Kidney (tissue), 14 donors: ENCODE results near the gene ADGRL3. TPM values are rescaled to one million over a fixed set of nuclear protein-coding genes. Genes with fewer than 3 reads are reported as not detected.
"Not testable (repeated sequence)": the region's sequence is repeated elsewhere in the genome, so short reads cannot be mapped to it uniquely, and the experiment has no call there.

Experiments
- DNase-seq, 5 donors: peaks; one replicate each; pipeline ENCODE4 v3.0.0-alpha.2; 2013 to 2020
- FAIRE-seq: peaks from 2 replicates; lab custom pipeline; 2012; peaks lifted over from hg19 to GRCh38; lab: Jason Lieb, UNC
- H3K27ac ChIP-seq, 2 donors: one replicate each; pipeline ENCODE4 v1.7.0; 2013; ENCODE audit warnings: low read depth in 2 of 2, low read length in 2 of 2, inconsistent platforms in 1 of 2
- H3K27me3 ChIP-seq: one replicate; pipeline ENCODE4 v1.7.1; 2013; ENCODE audit warnings: low read length, inconsistent platforms; ENCODE audit not compliant: control insufficient read depth, insufficient read depth
- H3K36me3 ChIP-seq, 3 donors: one replicate each; pipeline versions ENCODE4 v1.7.0 to v1.7.1; 2013; ENCODE audit warnings: low read length in 3 of 3, control low read depth in 1 of 3, inconsistent platforms in 1 of 3; ENCODE audit not compliant: insufficient read depth in 3 of 3, control insufficient read depth in 2 of 3
- H3K4me1 ChIP-seq, 3 donors: one replicate each; pipeline versions ENCODE4 v1.7.0 to v1.7.1; 2013; ENCODE audit warnings: low read length in 3 of 3, inconsistent platforms in 1 of 3, low read depth in 1 of 3; ENCODE audit not compliant: control insufficient read depth in 2 of 3, insufficient read depth in 2 of 3
- H3K4me3 ChIP-seq, 3 donors: one replicate each; pipeline versions ENCODE4 v1.7.0 to v1.8.1; 2013; ENCODE audit warnings: low read length in 3 of 3, control low read depth in 1 of 3, inconsistent platforms in 1 of 3
- H3K9ac ChIP-seq, 3 donors: one replicate each; pipeline versions ENCODE4 v1.7.0 to v1.7.1; 2013; ENCODE audit warnings: low read length in 3 of 3, control low read depth in 1 of 3, inconsistent platforms in 1 of 3
- H3K9me3 ChIP-seq, 3 donors: one replicate each; pipeline versions ENCODE4 v1.7.0 to v1.7.1; 2013; ENCODE audit warnings: low read length in 3 of 3, control low read depth in 1 of 3, inconsistent platforms in 1 of 3; ENCODE audit not compliant: control insufficient read depth in 2 of 3, insufficient read depth in 1 of 3
- intact Hi-C: fragments of 100-400 bp; cut with DNase I; formaldehyde crosslinking; loops from one replicate; pipeline ENCODE4 v1.11.1; 2022
- polyA plus RNA-seq: library from polyadenylated mRNA; stranded (reverse); fragments of 350-450 nt; fragmentation: Illumina TruSeq; extraction: RNeasy Lipid Tissue Mini Kit (QIAGEN cat#74804); gene quantifications from one replicate; pipeline ENCODE4 v1.2.3, GENCODE V29; 2014; ENCODE audit warnings: low read depth, low replicate concordance; ENCODE audit not compliant: insufficient read depth
- total RNA-seq: library from RNA; stranded (reverse); fragmentation: NEBNext Ultra II Directional; extraction: Animal tissue kit (Norgen Biotek cat#: 25700); gene quantifications from one replicate; pipeline ENCODE4 v1.2.1, GENCODE V29; 2021
- TF ChIP-seq, protein P1 (sequence below): IDR thresholded peaks from 3 replicates; pipeline ENCODE4 v1.5.1; 2012; ENCODE audit warnings: mild to moderate bottlenecking, moderate library complexity, borderline replicate concordance; ENCODE audit not compliant: insufficient read depth; ENCODE audit errors: extremely low read depth
- donor health status: control.
- donor health status: control.
- donor health status: control.
- donor health status: control.
- donor health status: control.
- donor health status: DM: yes; HTN: yes; CAD: no.
- donor health status: Normal renal cell carcinoma (clear cell type).

Gene ADGRL3
- total and polyA plus RNA-seq, 2 donors from 2014 or later, result 1.3 to 8.9 TPM

GRCh38 chr4:61638591-61638990 lies 438.5 kb downstream of the ADGRL3 start:
- no peaks in the 10 kb centered on the region for H3K4me1 ChIP-seq
- H3K4me3 ChIP-seq, result no peak overlapping the region
- H3K27me3 ChIP-seq, result no peaks in the 10 kb centered on the region
- H3K9ac ChIP-seq, result no peak overlapping the region
- TF ChIP-seq, protein P1, sequence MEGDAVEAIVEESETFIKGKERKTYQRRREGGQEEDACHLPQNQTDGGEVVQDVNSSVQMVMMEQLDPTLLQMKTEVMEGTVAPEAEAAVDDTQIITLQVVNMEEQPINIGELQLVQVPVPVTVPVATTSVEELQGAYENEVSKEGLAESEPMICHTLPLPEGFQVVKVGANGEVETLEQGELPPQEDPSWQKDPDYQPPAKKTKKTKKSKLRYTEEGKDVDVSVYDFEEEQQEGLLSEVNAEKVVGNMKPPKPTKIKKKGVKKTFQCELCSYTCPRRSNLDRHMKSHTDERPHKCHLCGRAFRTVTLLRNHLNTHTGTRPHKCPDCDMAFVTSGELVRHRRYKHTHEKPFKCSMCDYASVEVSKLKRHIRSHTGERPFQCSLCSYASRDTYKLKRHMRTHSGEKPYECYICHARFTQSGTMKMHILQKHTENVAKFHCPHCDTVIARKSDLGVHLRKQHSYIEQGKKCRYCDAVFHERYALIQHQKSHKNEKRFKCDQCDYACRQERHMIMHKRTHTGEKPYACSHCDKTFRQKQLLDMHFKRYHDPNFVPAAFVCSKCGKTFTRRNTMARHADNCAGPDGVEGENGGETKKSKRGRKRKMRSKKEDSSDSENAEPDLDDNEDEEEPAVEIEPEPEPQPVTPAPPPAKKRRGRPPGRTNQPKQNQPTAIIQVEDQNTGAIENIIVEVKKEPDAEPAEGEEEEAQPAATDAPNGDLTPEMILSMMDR, result no peak
- H3K36me3 ChIP-seq, result no peaks in the 10 kb centered on the region
- H3K9me3 ChIP-seq, result no peaks in the 10 kb centered on the region
- DNase-seq (no peak), FAIRE-seq (no peak)
- H3K27ac ChIP-seq, result no peak overlapping the region
- intact Hi-C loops, result no loop called here

GRCh38 chr4:61646746-61647350 lies 446.7 kb downstream of the ADGRL3 start:
- H3K9me3 ChIP-seq, intact Hi-C loops, H3K27me3 ChIP-seq, FAIRE-seq, H3K9ac ChIP-seq, H3K27ac ChIP-seq, H3K4me3 ChIP-seq, H3K4me1 ChIP-seq, H3K36me3 ChIP-seq, DNase-seq: not testable (repeated sequence)

DNA sequence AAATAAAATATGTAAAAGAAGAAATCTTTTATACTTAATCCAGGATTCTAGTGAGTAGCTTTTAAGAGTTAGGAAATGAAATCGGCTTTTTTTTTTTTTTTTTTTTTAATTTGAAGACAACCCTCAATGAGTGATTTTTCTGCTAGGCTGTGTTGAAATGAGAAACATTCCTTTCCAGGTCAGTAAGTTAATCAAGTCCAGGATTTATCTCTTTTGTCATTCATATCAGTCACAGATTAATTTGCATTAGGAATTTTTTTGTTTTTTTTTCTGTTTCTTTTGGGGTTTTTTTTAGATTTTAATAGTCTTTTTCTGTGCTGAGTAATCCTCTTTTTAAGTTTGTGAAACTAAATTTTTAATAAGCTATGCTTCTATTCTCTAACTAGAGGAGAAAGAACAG lies 448.1 kb downstream of the ADGRL3 start:
- Histone ChIP-seq H3K27ac (no peak overlapping the region), H3K36me3 (no peaks in the 10 kb centered on the region), H3K9me3 (no peaks in the 10 kb centered on the region), H3K9ac (no peak overlapping the region), H3K4me3 (no peak overlapping the region), H3K27me3 (no peaks in the 10 kb centered on the region), H3K4me1 (no peaks in the 10 kb centered on the region)
- intact Hi-C loops, result no loop called here
- DNase-seq, result no peak
- TF ChIP-seq, protein P1, result no peak
- no peak for FAIRE-seq

DNA sequence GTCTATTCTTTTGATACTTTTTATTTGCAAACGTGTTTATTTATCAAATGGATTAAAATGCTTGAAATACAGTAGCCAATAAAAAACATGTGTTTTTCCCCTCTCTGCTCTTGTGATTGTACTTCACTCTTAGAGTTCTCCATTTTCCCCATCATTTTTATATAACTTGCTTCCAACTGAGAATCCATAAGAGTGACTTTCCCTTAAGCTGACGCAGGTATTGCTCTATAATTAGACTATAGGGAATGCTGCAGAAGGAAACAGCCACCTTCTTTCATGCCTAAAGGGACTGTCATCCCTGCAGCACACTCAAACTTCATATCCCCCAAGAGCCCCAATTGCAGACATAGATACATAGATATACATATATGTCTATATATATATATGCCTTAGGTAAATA lies 456.9 kb downstream of the ADGRL3 start:
- H3K27me3 ChIP-seq, result no peaks in the 10 kb centered on the region
- no peak for FAIRE-seq
- no peak overlapping the region for H3K9ac ChIP-seq
- H3K4me1 ChIP-seq, result no peaks in the 10 kb centered on the region
- DNase-seq, result no peak
- H3K27ac ChIP-seq, result no peak overlapping the region
- H3K4me3 ChIP-seq, result no peak overlapping the region
- TF ChIP-seq, protein P1, result no peak
- intact Hi-C loops, result no loop called here
- H3K36me3 ChIP-seq, result no peaks in the 10 kb centered on the region
- H3K9me3 ChIP-seq, result no peaks in the 10 kb centered on the region
